Measurements from ENCODE around the gene SND1.
A peak's percentile ranks its signal among the peaks of the same experiment; 100 is the strongest.

SND1 gene

DNA sequence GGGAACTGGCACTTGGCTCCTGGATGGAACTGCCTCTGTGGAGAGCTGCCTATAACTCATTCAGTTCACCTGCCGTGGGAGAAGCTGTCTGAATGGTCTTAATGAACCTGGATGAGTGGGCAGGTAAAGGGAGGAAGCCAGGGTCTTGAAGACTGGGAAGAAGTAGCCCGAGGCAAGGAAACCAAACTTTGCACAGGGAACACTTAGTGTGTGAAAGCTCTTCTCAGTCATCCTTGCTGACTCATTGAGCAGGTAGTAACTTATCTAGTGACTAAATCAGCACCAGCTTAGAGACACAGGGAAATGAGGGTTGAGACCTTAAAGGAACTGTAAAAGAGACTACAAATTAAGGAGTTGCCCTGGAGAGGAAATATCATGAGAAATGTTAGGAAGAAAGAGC lies 369.4 kb downstream of the SND1 start:
- DNase-seq (ENCODE audit: low spot score), result no peak

DNA sequence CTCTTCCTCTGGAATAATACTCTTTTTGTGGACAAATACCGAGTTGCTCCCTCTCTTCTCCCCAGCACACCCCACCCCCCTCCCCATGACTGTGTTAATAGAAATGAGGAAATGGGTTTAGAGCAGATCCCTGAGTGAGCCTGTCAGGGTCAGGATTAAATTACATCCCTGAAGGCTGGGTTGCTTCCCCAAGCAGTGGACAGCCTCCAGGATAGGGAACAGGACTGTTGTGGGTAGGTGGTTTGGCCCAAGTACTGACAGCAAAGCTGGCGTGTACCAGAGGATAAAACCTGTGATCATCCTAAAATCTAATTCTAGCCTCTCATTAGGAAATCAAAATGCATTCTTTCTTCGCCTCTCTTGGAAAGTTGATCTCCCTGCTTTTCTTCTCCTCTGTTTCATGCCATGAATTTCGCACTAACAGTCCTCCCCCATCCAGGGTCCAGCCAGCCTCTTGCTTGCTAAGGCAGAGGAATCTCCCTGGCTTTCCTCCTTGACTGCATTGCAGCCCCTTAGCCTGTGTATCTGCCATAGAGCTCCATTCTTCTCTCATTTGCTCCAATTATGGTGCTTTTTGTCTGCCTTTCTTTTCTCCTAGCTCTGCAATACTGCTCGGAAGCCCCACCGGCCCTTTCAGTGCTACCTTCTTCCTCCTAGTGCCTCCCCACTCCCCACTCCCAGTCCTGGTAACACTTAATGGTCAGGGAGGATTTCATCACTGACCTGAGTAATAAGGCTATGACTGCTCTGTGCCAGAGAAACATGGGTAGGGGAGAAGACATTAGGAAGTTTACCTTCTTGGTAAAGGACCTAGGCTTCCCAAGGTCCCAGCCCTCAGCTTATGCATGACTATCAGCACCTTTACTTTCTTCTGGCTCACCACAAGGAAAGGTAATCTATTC lies 370.9 kb downstream of the SND1 start:
- peak; percentile 72 for DNase-seq (ENCODE audit: low spot score)

DNA sequence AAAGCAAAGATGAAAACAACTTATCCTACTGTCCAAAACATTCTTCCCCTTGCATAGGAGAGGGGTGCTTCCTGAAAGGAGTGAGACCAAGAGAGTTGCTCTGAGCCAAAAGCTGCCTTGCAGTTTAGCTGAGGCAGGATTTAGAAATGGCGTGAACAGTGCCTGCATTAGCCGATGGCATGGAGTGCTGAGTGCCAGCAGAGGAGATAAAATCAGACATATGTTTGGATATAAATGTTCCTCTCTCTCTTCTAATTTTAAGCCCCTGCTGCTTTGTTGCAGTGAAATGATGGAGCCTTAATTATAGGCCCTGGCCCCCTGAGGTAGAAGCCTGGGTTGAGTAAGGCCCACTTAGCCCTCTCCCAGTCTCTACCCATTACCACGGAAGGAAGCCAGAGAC lies 372.2 kb downstream of the SND1 start:
- no peak for DNase-seq (ENCODE audit: low spot score)

DNA sequence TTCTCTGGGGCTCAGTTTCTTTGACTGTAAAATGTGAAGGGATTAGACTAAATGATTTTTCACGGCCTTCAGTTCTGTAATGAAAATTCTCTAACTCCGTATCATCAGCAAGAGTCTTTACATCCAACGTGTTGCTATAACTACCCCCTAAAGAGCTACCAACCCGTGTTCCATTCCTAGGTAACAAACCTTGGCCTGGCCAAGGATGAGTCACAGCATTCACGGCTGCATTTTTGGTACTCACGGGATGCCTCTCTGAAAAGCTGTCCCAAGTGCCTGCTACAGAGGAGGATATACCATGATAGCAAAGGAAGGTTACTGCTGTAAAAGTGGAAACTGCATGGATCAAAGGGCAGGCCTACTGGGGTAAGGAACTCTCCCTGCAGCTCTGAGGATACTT lies 373.4 kb downstream of the SND1 start:
- DNase-seq (ENCODE audit: low spot score), result no peak

DNA sequence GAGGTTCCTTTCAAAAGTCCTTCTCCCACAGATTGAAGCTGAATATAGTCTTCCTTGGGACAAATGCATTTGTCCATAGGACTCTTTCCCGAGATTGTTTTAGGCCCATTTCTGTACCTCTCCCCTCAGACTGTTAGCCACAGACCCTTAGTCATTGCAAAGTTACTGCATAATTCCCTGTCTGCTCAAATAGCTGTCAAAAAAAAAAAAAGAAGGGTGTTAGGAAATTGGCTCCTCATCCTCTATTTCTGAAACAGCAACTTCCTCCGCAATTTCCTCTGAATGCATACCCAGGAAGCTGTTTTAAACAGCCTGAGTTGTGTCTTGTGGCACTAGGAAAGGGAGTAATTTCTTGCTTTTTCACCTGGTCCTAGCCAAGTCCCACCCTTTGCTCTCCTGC lies 373.8 kb downstream of the SND1 start:
- DNase-seq (ENCODE audit: low spot score), result no peak

DNA sequence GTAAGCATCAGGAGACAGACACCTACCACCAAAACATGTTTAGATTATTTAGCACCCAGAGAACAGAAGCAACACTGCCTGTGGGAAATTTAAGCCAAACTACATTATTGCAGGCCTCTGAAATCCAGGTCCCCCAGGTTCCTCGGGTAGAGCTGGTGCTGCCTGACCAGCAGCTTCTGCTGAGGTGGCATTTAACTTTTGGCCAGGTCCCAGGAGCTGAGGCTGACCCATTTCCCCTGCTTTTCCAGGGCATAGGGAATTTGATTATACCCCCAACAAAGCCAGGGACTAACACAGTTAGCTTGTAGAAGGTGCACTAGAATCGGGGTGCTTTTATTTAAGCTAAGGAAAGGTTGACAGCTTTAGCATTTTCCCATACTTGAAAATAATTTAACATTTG lies 374.6 kb downstream of the SND1 start:
- no peak for DNase-seq (ENCODE audit: low spot score)

DNA sequence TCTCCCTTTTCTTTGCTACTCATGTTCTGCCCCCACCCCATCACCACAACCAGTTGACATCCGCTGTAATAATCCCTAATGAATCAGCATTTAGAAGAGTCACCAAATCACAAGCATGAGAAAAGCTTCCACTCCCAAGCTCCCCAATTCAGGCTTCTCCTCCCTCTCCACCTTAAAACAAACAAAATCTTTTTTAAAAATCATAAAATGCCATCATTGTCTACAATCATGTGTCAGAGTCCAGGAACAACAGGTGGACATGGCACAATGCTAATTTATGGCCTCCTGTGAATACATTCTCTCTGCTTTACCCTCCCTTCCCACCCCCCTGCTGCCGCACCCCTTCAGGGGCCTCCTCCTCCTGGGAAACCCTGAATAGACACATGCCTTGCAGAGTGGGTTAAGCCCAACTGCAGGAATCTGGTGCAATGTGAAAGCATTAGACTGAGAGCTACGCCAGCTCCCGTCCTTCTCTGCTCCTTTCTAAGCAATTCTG lies 375.5 kb downstream of the SND1 start:
- DNase-seq (ENCODE audit: low spot score), result no peak

DNA sequence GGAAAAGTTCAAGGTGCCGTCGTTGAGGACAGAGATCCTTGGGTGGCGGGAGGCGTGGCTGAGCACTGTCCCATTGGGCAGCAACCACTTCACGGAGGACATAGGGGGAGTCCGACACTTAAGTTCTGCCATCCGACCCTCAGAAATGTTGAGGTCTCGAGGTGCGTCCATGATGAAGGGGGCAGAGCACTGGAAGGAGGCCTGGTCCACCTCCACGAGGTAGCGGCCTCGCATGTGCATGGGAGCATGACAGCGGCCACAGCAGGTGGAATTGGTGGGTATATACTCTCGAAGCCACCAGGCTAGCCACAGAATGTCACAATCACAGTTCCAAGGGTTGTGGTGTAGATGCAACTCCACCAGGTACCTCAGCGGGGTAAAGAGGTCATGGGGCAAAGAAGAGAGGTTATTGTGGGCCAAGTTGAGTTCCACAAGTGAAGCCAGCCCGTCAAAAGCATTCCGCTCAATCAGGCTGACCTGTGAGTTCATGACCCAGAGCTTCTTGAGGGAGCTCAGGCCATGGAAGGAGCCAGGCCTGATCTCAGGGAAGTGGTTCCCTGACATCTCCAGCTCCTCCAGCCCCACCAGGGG lies 377.5 kb downstream of the SND1 start:
- DNase-seq (ENCODE audit: low spot score), result no peak

DNA sequence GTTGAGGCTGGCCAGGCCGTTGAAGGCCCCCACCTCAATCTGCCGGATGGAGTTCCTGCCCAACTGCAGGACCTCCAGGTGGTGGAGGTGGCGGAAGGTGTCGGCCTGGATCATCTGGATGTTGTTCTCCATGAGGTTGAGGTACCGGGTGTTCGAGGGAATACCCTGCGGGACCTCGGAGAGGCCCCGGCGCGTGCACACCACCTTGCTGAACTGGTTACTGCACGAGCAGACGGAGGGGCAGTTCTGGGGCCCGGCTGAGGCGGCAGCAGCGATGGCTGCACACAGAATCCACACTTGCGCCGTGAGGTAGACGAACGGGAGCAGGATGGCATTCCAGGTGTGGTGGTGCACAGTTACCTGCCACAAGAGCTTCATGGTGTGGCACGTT lies 378.3 kb downstream of the SND1 start:
- no peak for DNase-seq (ENCODE audit: low spot score)

DNA sequence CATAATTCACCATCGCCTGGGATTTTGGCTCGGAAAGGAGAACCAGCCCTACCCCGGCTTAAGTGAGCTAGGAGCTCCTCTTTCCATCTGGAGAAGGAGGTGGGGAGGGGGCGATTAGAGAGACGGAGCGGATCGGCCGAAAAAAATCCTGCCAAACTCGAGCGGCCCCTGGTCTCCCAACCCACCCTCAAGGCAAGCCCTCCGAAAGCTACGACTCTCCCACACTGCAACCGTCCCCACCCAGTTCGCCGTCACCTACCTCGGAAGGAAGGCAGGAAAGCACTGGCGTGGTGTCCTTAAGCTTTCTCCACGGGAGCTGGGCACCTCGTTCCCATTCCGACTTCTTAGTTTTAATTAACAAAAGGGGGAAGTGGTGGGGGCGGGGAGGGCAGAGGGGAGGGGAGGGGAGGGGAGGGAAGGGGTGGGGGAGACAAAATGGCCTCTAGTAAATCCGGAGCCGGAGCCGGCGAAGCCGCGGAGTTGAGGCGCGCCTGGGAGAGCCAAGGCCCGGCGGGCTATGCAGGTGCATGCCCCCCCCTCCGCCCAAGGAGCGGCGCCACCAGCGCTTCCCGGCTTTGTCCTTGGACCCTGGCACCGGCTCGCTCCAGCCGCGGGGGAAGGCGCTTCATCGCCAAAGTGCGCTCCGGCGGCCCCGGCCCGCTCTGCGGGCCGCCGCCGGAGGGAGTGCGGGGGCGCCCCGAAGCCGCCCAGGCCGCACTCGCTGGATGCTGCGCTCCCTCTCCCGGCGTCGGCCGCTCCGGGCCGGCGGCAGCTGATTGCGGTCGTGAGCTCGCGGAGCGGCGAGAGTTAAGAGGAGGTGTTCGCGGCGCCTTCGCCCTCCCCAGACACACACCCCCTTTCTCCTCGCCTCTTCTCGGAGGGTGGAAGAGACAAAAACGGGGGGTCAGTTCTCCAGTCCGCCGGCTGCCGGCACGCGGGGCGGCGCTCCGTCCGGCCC lies 378.9 kb downstream of the SND1 start, which contains the start of gene LRRC4:
LRRC4 (minus strand) TSS at position 784 of the 958 bp plus-strand sequence. CDS start 797 bp downstream, outside the sequence.
- DNase-seq (ENCODE audit: low spot score), result peak; percentile 60

DNA sequence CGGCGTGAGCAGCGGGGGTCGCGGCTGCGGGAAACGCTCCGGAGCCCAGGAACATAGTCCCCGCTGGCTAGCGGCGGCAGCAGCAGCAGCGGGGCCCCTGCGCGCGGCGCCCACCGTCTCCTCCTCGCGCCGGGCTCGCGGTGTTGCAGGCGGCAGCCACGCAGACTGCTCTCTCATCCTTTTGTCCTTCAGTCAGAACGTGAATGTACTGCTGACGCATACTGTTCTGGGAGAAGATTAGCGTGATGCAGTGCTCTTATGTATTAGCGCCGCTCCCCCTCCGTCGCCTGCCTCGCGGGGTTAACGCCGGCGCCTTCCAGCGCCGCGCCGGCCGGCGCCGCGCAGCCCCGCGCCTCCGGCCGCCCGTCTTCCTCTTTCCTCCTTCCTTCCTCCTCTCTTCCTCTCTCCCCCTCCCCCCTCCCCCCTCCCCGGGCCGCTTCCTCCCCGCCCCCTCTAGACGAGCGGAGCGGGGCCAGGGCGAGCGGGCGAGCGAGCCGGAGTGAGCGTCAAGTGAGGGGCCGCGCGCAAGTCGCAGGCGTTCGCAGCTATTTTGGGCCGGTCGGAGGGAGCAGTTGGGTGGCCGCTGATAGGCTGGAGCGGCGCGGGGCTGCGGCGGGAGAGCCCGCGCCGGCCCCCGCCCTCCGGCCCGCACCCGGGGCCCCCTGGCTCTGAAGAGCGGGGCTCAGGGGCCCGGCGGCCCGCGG lies 380.1 kb downstream of the SND1 start:
- peak; percentile 87 for DNase-seq (ENCODE audit: low spot score)

DNA sequence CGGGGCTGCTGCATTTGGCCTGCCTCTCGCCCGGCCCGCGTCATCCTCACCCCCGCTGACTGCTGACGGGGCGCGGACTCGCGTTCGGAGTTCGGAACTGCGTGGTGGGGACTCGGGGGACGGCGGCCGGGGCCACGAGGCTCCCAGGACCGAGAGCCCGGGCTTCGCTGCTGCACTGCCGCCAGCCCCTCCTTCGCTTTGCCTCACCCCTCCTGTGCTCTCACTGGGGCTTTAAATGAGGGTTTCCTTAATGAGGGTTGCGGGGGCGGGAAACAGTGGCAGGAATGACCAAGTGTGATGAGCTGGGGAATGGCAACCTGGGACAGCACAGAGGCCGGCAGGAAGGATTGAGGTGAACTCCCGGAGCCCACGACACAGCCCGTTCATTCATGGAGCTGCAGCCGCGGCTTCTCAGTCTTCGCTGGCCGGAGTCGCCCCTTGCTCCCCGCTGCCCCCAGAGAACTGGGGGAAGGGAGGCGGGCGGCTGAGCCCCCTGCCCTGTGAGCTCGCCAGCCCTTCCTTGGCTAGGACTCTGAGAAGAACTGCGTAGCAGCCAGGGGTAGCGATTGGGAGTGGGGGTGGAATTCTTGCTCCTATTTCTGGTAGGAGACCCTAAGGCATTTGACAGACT lies 380.7 kb downstream of the SND1 start:
- peak; percentile 34 for DNase-seq (ENCODE audit: low spot score)

DNA sequence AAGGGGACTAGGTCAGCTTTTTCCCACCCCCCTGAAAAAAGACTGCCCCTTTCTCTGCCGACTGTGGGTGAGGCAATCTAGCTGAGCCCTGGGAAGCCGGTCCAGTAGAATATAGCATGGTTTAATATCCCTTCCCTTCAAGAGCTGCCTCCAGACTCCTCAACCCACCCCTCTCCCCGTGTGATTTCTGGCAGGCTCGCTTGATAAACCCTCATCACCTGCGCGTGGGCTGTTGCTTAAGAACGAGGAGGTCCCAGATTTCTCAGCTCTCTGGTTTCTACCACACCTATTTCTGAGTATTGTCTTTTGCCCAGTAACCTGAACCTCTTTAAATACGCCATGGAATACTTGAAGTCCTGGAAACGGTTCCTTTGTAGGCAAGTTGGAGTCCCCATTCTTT lies 381.3 kb downstream of the SND1 start:
- no peak for DNase-seq (ENCODE audit: low spot score)

DNA sequence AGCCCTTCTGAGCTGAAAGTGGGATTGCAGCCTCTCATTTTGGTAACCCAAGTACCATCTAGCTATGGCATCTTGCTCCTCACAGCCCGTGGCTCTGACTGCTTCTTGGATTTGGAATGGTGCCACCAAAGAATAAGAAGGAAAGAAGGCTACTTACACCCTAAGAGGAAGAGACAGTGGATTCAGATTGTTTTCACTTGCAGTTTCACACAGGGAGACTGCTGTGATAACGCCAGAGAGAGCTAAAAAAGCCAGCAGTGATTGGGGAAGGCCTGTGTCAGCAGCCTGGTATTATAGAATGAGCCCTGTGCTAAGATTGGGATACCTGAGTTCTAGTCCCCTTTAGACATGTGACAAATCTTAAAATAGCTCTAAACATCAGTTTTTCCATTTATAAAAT lies 382.8 kb downstream of the SND1 start:
- DNase-seq (ENCODE audit: low spot score), result no peak

DNA sequence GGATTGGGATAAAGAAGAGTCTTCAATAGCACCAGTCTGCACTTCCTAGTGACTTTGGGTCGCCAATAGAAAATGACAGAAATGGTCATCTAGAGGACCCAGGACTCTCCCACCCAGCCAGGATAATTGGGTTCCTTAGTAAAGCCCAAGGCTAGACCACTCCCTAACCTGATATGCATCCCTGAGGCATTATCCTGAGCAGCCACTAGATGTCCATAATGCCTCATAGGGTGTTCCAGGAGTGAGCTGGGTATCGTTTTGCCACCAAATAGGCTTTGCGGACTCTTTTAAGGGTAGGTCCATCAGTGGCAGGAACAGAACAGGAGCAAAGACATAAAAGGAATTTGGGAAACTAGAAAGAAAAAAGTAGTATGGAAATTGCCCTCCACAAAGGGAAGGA lies 383.7 kb downstream of the SND1 start:
- peak; percentile 20 for DNase-seq (ENCODE audit: low spot score)

DNA sequence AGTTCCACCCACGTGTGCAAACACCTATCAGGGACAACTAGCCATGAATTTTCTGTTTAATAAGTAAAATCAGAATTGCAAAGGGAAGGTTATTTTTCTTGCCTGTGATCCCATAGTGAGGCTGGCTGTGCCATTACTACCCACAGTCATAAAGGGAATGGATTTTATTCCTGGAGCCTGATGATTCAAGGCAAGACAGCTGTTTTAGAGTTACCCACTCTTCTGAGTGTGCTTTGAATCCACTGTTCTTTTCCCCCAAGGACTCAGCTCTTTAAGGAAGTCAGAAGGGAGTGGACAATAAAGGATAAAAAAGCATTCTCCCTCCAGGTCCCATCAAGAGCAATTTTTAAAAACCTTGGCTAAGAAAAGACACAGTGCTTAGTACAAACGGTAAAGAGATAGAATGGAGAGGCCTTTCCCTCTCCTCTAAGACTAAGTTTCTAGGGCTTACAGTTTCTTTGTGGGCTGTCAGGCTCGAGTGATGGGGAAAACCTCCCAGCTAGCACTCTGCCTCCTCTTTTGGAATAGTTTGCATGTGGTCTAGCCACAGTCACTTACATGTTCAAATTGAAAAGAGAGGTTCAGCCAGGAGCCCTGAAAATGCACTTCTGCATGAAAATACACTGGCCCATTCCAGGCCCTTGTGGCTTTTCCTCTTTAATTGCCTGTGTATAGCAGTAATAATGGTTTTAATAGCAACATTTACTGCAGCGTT lies 384.4 kb downstream of the SND1 start:
- no peak for DNase-seq (ENCODE audit: low spot score)

DNA sequence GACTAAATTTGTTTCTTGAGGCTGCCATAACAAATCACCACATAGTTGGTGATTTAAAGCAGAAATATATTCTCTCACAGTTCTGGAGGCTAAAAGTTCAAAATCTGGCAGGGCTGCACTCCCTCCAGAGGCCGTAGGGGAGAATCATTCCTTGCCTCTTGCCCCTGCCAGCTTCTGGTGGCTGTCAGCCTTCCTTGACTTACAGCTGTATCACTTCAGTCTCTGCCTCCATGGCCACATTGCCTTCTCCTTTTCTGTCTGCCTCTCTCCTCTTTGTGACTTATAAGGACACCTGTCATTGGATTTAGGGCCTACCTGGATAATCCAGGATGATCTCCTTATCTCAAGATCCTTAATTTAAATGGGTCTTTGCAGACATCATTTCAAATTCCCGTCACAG lies 385.1 kb downstream of the SND1 start:
- DNase-seq (ENCODE audit: low spot score), result no peak

DNA sequence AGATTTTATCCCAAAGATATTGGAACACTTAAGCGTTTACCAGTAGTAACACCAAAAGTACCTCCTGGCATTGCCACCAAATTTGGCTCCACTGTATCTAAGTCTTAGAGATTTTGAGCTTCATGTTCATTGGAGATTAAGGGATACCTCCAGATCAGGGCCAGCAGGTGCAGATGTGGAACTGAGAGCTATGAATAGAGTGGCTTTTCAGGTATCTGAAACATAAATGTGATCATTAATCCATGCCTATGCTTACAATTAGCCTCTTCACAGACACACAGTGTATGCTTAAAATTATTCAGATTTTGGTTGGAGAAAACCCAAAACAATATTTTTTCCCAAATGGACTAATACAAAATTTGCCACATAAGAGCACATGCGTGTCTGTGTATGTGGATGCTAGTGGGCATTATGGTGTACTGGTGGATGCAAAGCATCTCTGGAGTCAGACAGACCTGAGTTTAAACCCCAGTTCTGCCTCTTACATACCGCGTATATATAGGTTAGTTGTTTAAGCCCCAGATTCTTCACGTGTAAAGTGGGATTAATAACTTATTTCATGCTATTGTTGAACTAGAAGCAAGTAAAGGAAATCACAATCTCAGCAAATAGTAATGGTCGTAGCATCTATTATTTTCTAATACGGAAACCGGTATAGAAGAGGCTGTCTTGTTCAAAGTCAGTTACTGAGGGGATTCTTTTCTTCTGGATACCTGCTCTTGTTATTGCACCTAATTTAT lies 386.1 kb downstream of the SND1 start:
- DNase-seq (ENCODE audit: low spot score), result no peak

DNA sequence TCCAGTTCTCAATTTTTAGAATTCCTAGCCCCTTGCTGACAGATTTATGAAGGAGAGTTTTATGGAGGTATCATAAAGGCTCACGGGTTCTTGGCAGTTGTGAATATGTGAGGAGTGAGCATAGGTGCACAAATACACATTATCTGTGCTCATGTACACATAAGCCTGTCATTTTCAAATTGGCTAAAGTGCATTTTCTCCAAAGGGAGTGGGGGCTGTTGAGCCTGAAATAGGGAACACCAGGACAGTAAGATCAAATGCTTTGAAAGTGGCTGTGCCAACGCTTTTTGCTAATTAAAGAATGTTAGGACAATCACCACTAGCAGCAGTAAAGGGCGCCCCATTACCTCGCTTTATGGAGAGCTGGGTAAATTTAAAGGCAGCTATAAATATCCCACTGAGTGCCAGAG lies 387.6 kb downstream of the SND1 start:
- DNase-seq (ENCODE audit: low spot score), result no peak

DNA sequence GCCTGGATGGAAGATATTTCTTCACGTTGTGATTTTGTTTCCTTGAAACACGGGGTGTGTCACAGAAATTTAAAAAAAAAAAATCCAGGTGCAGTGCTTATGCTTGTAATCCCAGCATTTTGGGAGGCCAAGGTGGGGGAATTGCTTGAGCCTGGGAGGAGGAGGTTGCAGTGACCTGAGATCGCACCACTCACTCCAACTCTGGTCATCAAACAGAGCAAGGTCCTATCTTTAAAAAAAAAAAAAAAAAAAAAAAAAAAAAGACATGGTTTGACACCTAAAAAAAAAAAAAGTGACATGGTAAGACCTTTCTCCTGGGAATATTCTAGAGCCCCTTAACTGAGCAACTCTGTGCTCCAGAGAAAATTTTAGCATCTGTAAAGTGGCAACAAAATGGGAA lies 388.2 kb downstream of the SND1 start:
- DNase-seq (ENCODE audit: low spot score), result no peak
